Esophagus squamous epithelium (tissue), 5 donors: ENCODE results near the gene DCAF12. TPM values are rescaled to one million over a fixed set of nuclear protein-coding genes. Genes with fewer than 3 reads are reported as not detected.
A peak's percentile ranks its signal among the peaks of the same experiment; 100 is the strongest.
"Not testable (repeated sequence)": the region's sequence is repeated elsewhere in the genome, so short reads cannot be mapped to it uniquely, and the experiment has no call there.

Experiments
- DNase-seq: peaks from one replicate; lab custom pipeline; 2025; lab: John Stamatoyannopoulos, UW
- H3K27ac ChIP-seq, 4 donors: fragments of 200-600 bp; sonication (generic); one replicate each; pipeline ENCODE4 v1.5.1; 2016 to 2019; ENCODE audit warnings: mild to moderate bottlenecking in 1 of 4
- H3K27me3 ChIP-seq, 4 donors: fragments of 200-600 bp; sonication (generic); 1 replicate in 3 of 4; 2 replicates in 1 of 4; pipeline versions ENCODE4 v1.5.1 to v1.6.0; 2017 to 2021; ENCODE audit warnings: antibody characterized with exemption in 1 of 4
- H3K36me3 ChIP-seq, 3 donors: fragments of 200-600 bp; sonication (generic); one replicate each; pipeline ENCODE4 v1.5.1; 2016 to 2019
- H3K4me1 ChIP-seq, 3 donors: fragments of 200-600 bp; sonication (generic); one replicate each; pipeline ENCODE4 v1.5.1; 2017 to 2019
- H3K4me3 ChIP-seq, 4 donors: fragments of 200-600 bp; sonication (generic); 1 replicate in 3 of 4; 2 replicates in 1 of 4; pipeline ENCODE4 v1.5.1; 2016 to 2019; ENCODE audit warnings: mild to moderate bottlenecking in 2 of 4, moderate library complexity in 1 of 4
- H3K9me3 ChIP-seq, 3 donors: fragments of 200-600 bp; sonication (generic); one replicate each; pipeline ENCODE4 v1.5.1; 2016 to 2019
- POLR2A ChIP-seq, 4 donors: fragments of 450-650 bp; IDR thresholded peaks; one replicate each; pipeline ENCODE4 v1.6.1; 2017; ENCODE audit warnings: antibody characterized with exemption in 4 of 4, mild to moderate bottlenecking in 4 of 4, moderate library complexity in 3 of 4
- WGBS, 2 donors: methylation state at CpG; one replicate each; pipeline ENCODE4 v1.1.5; 2018; 5-methylcytosine and 5-hydroxymethylcytosine counted together
- intact Hi-C: fragments of 100-400 bp; cut with DNase I; formaldehyde crosslinking; loops from one replicate; pipeline ENCODE4 v1.15.0; 2022
- small RNA-seq, 4 donors: library from RNA; depleted of rRNA; stranded (forward); fragments of <200 nt; gene quantifications; one replicate each; pipeline ENCODE3, GENCODE V24; 2016
- total RNA-seq, 4 donors: library from RNA; depleted of rRNA; stranded (reverse); fragments of >200 nt; gene quantifications; one replicate each; pipeline ENCODE4 v1.1.0, GENCODE V29; 2016
- TF ChIP-seq, protein P1 (sequence below), 6 experiments: fragments of 450-650 bp in 4 of 6; fragments of 200-600 bp in 2 of 6; sonication (generic) in 2 of 6; IDR thresholded peaks; one replicate each; pipeline ENCODE4 v1.5.1; 2016 to 2019; ENCODE audit warnings: antibody characterized with exemption in 6 of 6, mild to moderate bottlenecking in 4 of 6, moderate library complexity in 4 of 6
- donor health status: DM: yes; HTN: yes; CAD: no.

The DCAF12 gene
- total RNA-seq, 4 donors from 2014 or later, result 26.5 to 40.9 (median 33.5) TPM

DNA sequence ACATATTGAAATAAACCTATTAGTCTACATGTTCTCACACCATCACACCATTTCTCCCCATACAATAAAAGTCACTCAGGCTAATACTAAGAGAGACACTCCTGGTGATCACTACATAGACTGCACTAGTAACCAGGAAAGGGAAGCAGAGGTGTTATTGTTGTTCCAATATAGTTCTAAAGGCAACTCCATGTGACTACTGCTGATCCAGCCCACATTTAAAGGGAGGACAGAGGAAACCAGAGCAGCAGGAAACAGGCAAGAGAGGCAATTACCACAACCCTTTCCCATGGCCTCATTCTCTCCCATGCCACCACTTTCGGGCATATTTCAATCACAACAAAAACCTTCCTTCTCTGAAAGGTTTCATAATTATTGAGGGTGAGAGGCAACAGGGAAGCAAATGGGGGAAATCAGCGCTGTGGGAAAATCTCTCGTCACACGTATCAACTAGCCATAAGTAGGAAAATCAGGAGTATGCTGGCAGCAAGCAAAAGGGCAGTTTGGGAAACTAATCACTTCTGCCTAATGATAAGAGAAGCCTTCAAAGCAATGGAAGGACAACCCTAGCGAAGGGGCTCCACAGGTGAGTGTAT lies 79.6 kb downstream of the DCAF12 start:
- Histone ChIP-seq H3K36me3 (peaks cover 0 to 26% (median 0%) of the 10 kb centered on the region in 3 donors), H3K27me3 (no peaks in the 10 kb centered on the region), H3K27ac (peak overlapping the region; percentile 42 to 99 (median 96)), H3K4me3 (peak overlapping the region in 3 of 4 donors; percentile 88 to 100 (median 99)), H3K4me1 (peaks cover 0 to 45% (median 21%) of the 10 kb centered on the region in 3 donors), H3K9me3 (no peaks in the 10 kb centered on the region)
- intact Hi-C loops, result no loop called here
- WGBS, 2 donors, result 43 to 55% methylated on average over 5 of the region's 5 CpGs
- TF ChIP-seq POLR2A (IDR thresholded peaks at IDR 0.05), result no peak
- TF ChIP-seq, protein P1, sequence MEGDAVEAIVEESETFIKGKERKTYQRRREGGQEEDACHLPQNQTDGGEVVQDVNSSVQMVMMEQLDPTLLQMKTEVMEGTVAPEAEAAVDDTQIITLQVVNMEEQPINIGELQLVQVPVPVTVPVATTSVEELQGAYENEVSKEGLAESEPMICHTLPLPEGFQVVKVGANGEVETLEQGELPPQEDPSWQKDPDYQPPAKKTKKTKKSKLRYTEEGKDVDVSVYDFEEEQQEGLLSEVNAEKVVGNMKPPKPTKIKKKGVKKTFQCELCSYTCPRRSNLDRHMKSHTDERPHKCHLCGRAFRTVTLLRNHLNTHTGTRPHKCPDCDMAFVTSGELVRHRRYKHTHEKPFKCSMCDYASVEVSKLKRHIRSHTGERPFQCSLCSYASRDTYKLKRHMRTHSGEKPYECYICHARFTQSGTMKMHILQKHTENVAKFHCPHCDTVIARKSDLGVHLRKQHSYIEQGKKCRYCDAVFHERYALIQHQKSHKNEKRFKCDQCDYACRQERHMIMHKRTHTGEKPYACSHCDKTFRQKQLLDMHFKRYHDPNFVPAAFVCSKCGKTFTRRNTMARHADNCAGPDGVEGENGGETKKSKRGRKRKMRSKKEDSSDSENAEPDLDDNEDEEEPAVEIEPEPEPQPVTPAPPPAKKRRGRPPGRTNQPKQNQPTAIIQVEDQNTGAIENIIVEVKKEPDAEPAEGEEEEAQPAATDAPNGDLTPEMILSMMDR (IDR thresholded peaks at IDR 0.05), result no peak
- no peak for DNase-seq

DNA sequence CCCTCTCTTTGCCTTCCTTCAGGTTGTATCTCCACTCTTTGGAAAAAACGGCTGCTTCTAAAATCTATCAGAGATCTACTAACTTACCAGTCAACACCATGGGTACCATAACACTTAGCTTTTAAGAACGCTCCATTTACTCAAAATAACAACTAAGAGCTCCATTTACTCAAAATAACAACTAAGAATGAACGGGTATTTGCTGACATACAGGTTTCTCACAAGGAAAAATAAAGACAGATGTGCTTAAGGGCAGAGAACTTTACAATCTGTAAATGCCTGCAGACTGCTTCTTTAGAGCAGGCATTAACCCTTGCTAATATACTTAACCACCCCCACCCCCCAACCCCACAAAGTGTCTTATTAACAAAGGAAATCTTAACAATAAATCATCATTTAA lies 80.6 kb downstream of the DCAF12 start:
- intact Hi-C loops, result no loop called here
- WGBS, 2 donors, result 50 to 51% methylated on average over 3 of the region's 3 CpGs
- no peak overlapping the region for H3K27ac ChIP-seq
- peaks cover 0 to 45% (median 21%) of the 10 kb centered on the region in 3 donors for H3K4me1 ChIP-seq
- H3K4me3 ChIP-seq, result no peak overlapping the region
- no peaks in the 10 kb centered on the region for H3K27me3 ChIP-seq
- TF ChIP-seq, protein P1 (IDR thresholded peaks at IDR 0.05), result no peak
- TF ChIP-seq POLR2A (IDR thresholded peaks at IDR 0.05), result no peak
- H3K36me3 ChIP-seq, result peaks cover 0 to 35% (median 0%) of the 10 kb centered on the region in 3 donors
- DNase-seq, result no peak
- H3K9me3 ChIP-seq, result no peaks in the 10 kb centered on the region

DNA sequence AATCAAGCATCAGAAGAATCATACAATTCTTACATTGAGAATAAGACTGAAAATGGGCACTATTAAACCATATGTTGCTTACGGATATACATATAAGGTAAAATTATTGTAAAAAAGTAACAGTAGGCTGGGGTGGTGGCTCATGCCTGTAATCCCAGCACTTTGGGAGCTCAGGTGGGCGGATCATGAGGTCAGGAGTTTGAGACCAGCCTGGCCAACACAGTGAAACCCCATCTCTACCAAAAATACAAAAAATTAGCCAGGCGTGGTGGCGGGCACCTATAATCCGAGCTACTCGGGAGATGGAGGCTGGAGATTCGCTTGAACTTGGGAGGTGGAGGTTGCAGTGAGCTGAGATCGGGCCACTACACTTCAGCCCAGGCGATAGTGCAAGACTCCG lies 84.4 kb downstream of the DCAF12 start:
- H3K27me3 ChIP-seq, H3K27ac ChIP-seq, intact Hi-C loops, H3K4me3 ChIP-seq, DNase-seq, H3K9me3 ChIP-seq: not testable (repeated sequence)
- H3K4me1 ChIP-seq, result peaks cover 0 to 22% (median 7%) of the 10 kb centered on the region in 3 donors
- WGBS, 2 donors, result 89 to 96% methylated on average over 8 to 10 of the region's 10 CpGs
- H3K36me3 ChIP-seq, result peaks cover 0 to 46% (median 0%) of the 10 kb centered on the region in 3 donors

DNA sequence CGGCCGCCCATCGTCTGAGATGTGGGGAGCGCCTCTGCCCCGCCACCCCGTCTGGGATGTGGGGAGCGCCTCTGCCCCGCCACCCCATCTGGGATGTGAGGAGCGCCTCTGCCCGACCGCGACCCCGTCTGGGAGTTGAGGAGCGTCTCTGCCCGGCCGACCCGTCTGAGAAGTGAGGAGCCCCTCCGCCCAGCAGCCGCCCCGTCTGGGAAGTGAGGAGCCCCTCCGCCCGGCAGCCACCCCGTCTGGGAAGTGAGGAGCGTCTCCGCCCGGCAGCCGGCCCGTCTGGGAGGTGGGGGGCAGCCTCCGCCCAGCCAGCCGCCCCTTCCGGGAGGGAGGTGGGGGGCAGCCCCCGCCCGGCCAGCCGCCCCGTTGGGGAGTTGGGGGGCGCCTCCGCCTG lies 87.6 kb downstream of the DCAF12 start:
- no CpG with 5 or more reads among the region's 37 CpGs for WGBS, 2 donors
- H3K27ac ChIP-seq, H3K4me3 ChIP-seq, H3K4me1 ChIP-seq, intact Hi-C loops, H3K27me3 ChIP-seq, H3K9me3 ChIP-seq, DNase-seq: not testable (repeated sequence)
- H3K36me3 ChIP-seq, result peaks cover 0 to 38% (median 0%) of the 10 kb centered on the region in 3 donors

DNA sequence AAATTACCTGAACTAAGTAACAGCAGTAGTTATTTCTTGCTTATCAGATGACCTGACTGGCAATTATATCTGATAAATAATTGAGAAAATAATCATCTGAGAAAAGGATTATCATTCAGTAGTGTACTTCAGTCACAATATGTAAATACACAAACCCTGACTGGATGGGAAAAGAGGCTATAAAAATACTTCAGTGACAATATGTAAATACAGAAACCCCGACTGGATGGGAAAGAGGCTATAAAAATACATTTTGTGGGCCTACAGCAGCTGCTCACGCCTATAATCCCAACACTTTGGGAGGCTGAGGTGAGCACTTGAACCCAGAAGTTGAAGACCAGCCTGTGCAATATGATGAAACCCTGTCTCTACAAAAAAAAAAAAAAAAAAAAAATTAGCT lies 88.9 kb downstream of the DCAF12 start:
- H3K36me3 ChIP-seq, result peaks cover 0 to 26% (median 0%) of the 10 kb centered on the region in 3 donors
- H3K27ac ChIP-seq, result no peak overlapping the region
- no peaks in the 10 kb centered on the region for H3K27me3 ChIP-seq
- no peak overlapping the region for H3K4me3 ChIP-seq
- intact Hi-C loops, result no loop called here
- peaks cover 0 to 4% (median 0%) of the 10 kb centered on the region in 3 donors for H3K4me1 ChIP-seq
- WGBS, 2 donors, result 73% methylated on average over 2 of the region's 2 CpGs
- no peak for DNase-seq
- TF ChIP-seq, protein P1 (IDR thresholded peaks at IDR 0.05), result no peak
- no peak for TF ChIP-seq POLR2A (IDR thresholded peaks at IDR 0.05)
- no peaks in the 10 kb centered on the region for H3K9me3 ChIP-seq

DNA sequence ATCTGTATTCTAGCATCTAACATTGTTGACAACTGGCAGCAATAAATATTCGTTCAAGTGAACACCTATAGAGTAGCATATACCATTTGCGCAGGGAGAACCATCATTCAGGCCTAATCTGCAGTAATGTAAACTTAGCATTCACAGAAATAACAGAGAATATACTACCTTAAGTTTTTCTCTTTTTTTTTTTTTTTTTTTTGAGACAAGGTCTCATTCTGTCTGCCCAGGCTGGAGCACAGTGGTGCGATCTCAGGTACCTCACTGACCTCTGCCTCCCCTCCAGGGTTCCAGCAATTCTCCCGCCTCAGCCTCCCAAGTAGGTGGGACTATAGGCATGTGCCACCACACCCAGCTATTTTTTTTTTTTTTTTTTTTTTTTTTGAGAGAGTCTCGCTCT lies 89.9 kb downstream of the DCAF12 start:
- no peak for DNase-seq
- WGBS, 2 donors, result 86 to 93% methylated on average over 4 of the region's 5 CpGs
- Histone ChIP-seq H3K4me1 (peaks cover 0 to 9% (median 0%) of the 10 kb centered on the region in 3 donors), H3K27ac (no peak overlapping the region), H3K36me3 (peaks cover 0 to 18% (median 0%) of the 10 kb centered on the region in 3 donors), H3K4me3 (no peak overlapping the region), H3K27me3 (no peaks in the 10 kb centered on the region), H3K9me3 (no peaks in the 10 kb centered on the region)
- TF ChIP-seq, protein P1 (IDR thresholded peaks at IDR 0.05), result no peak
- no peak for TF ChIP-seq POLR2A (IDR thresholded peaks at IDR 0.05)
- intact Hi-C loops, result no loop called here

Small RNA genes lying within 50 kb of the gene (small RNA-seq; reads per million reads assigned to genes)
- gene RN7SKP114, result 0 to 0.15 (median 0) reads per million in 4 donors

Other genes starting within 250 kb of the DCAF12 start
- 10 to 100 TPM; 14.5 to 27.8 (median 20.5) TPM for gene UBAP2, start 77.8 kb downstream of the DCAF12 start, total RNA-seq
- gene UBAP1, start 52.3 kb upstream of the DCAF12 start, total RNA-seq, result 10 to 100 TPM; 35.8 to 63.4 (median 55.1) TPM
- 1 to 10 TPM; 1.5 to 2.9 (median 1.6) TPM for gene KIF24, start 202.6 kb upstream of the DCAF12 start, total RNA-seq
- 10 to 100 TPM in 3 of 4 donors, 1 to 10 TPM in 1; 9.2 to 29.3 (median 17.8) TPM for gene NUDT2, start 202.9 kb upstream of the DCAF12 start, total RNA-seq